HG02763 (cell line): ENCODE data around the gene THOC2.
"Not testable (repeated sequence)": the region's sequence is repeated elsewhere in the genome, so short reads cannot be mapped to it uniquely, and the experiment has no call there.

ENCODE experiments used
- ATAC-seq: cut with Tn5 transposase; IDR thresholded peaks from one replicate; pipeline ENCODE4 v1.9.1; 2021; ENCODE audit warnings: mild to moderate bottlenecking, moderate library complexity; ENCODE audit not compliant: unreplicated experiment

Gene THOC2

GRCh38 chrX:123590842-123591486 lies 141.9 kb downstream of the THOC2 start:
- ATAC-seq: peak; percentile 59

- ATAC-seq: no peak
These were observed 144.1 kb downstream of the THOC2 start for GRCh38 chrX:123588723-123589122.

DNA sequence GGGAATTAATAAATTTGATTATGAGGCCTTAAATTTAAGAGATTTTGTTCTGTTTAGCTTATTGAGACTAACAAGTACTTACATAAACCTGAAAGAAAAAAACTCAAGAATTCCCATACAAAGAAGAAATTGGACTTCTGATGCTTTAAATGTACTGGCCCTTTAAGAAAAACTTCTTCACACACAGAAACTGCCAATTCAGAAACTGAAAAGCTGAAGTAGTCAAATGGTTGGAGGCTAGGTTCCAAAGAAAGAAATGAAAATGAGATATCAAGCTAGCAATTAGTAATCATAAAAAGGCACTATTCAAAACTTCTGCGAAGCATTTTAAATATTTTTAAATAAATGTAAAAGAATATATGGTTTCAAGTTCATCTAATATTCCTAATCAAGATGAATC lies 151.3 kb downstream of the THOC2 start:
- ATAC-seq: no peak

- ATAC-seq: no peak
These were observed 152.1 kb downstream of the THOC2 start for GRCh38 chrX:123580792-123581191.

- not testable (repeated sequence) for ATAC-seq
These were observed 158.8 kb downstream of the THOC2 start for GRCh38 chrX:123574027-123574426.

- no peak for ATAC-seq
These were observed 162.8 kb downstream of the THOC2 start for GRCh38 chrX:123570011-123570590.

- ATAC-seq: no peak
These were observed 169.7 kb downstream of the THOC2 start for GRCh38 chrX:123563167-123563566.

GRCh38 chrX:123562342-123563146 lies 170.3 kb downstream of the THOC2 start:
- no peak for ATAC-seq

GRCh38 chrX:123561439-123562215 lies 171.2 kb downstream of the THOC2 start:
- ATAC-seq: no peak

- ATAC-seq: no peak
These were observed 182.0 kb downstream of the THOC2 start for GRCh38 chrX:123550829-123551228.
